ACC112 (cell line): ENCODE data around the gene SORCS2.

Source experiments
- H2AFZ ChIP-seq: fragments of 200-600 bp; sonication (generic); one replicate; pipeline ENCODE4 v1.6.0; 2017; ENCODE audit warnings: antibody characterized with exemption, low read length; ENCODE audit not compliant: unreplicated experiment
- H3K27ac ChIP-seq: fragments of 200-600 bp; sonication (generic); 2 replicates; pipeline ENCODE4 v1.5.1; 2014; ENCODE audit warnings: low read depth, mild to moderate bottlenecking, antibody characterized with exemption, low read length, moderate library complexity
- H3K27me3 ChIP-seq: fragments of 200-600 bp; sonication (generic); 2 replicates; pipeline ENCODE4 v1.6.1; 2014; ENCODE audit warnings: mild to moderate bottlenecking, antibody characterized with exemption, low read length, moderate library complexity, mixed read lengths; ENCODE audit not compliant: insufficient read depth
- H3K36me3 ChIP-seq: fragments of 200-600 bp; sonication (generic); 2 replicates; pipeline ENCODE4 v1.6.1; 2016; ENCODE audit warnings: mild to moderate bottlenecking, antibody characterized with exemption, low read length, moderate library complexity, mixed read lengths; ENCODE audit not compliant: insufficient read depth
- H3K4me1 ChIP-seq: fragments of 200-600 bp; sonication (generic); one replicate; pipeline ENCODE4 v1.6.1; 2016; ENCODE audit warnings: low read length, mixed read lengths; ENCODE audit not compliant: insufficient read depth, unreplicated experiment, control insufficient read depth
- H3K4me3 ChIP-seq: fragments of 200-600 bp; sonication (generic); 2 replicates; pipeline ENCODE4 v1.5.1; 2014; ENCODE audit warnings: mild to moderate bottlenecking, low read depth, low read length
- H3K79me2 ChIP-seq: fragments of 200-600 bp; sonication (generic); one replicate; pipeline ENCODE4 v1.6.0; 2016; ENCODE audit warnings: low read length; ENCODE audit not compliant: control insufficient read depth, unreplicated experiment, insufficient read depth

Gene SORCS2

DNA sequence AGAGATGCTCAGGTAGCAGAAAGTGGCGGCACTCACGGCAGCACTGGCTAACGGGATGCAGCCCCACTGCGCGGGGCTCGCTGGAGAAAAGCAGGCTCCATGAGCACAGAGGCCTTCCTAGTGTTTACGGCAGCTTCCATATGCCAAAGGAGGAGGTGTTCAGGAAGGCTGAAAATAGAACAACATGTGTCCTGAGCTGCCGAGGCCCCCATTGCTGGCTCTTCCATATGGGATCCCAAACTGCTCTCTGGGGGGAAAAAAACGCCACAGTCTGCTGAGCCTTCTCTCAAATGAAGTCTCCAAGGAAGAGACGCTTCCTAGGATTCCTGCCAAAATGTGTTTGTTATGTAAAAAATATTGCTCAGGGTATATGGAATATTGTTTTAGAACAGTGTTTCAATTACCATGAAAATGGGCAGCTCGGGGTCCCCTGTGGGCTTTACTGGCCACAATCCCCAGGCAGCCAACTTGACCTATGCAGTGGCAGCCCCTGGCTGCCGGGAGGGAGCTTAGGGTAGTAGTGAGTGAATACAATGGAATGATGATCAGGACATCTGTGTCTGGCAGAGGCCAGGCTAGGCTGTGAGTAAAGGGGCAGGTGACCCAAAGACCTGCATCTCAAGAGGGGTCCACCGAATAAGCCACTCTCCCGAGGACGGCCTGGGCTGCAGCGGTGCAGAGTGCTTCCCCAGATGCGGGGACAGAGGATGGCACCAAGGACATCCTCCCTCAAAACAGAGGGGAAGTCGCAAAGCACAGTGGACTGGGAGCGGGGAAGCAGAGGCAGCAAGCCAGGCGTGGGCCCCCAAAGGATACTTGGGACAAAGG is 577.3 kb downstream of the SORCS2 start:
- H2AFZ ChIP-seq, result no peak overlapping the region
- H3K36me3 ChIP-seq, result peaks cover 25% of the 10 kb centered on the region; the same call in 1 of the 2 replicates
- H3K4me1 ChIP-seq, result no peaks in the 10 kb centered on the region
- H3K27ac ChIP-seq, result no peak overlapping the region
- no peaks in the 10 kb centered on the region for H3K79me2 ChIP-seq
- H3K27me3 ChIP-seq, result no peaks in the 10 kb centered on the region
- H3K4me3 ChIP-seq, result no peak overlapping the region

DNA sequence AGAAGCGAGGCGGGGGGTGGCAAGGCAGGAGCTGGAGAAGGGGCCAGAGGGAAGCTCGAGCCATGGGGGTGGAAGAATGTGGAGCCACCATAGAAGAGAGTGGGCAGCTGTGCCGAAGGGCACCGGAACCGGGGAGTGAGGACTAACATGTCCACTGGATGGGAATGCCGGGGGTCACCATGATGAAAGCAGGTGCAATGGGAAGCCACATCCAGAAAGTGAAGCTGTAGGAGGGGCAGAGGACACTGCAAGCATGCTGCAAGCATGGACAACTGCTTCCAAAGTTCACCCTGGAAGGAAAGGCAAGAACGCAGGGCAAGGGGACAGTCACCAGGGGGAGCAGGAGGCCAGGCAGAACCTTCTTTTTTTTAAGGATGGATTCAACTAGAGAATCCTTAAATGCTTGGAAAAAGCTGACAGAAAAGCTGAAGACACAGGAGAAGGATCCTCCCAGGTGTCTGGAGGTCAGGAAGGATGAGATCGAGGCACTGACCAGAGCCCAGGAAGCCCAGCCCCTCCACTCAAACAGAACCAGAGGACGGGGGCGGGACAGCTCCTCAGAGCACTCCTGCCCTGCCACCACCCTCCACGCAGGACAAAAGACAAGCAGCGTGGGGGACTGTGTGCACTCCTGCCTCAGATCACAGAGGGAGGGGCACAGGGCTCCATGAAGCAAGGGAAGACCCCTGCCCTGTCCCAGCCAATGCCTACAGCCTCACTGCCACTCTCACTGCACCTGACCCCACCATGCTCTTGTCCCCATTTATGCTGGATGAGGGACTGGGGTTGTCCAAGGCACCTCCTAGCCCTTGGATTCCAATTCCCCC is 578.1 kb downstream of the SORCS2 start:
- Histone ChIP-seq H3K27ac (no peak overlapping the region), H3K36me3 (peaks cover 29% of the 10 kb centered on the region; the same call in 1 of the 2 replicates), H2AFZ (no peak overlapping the region), H3K27me3 (no peaks in the 10 kb centered on the region), H3K79me2 (no peaks in the 10 kb centered on the region), H3K4me1 (no peaks in the 10 kb centered on the region), H3K4me3 (no peak overlapping the region)

DNA sequence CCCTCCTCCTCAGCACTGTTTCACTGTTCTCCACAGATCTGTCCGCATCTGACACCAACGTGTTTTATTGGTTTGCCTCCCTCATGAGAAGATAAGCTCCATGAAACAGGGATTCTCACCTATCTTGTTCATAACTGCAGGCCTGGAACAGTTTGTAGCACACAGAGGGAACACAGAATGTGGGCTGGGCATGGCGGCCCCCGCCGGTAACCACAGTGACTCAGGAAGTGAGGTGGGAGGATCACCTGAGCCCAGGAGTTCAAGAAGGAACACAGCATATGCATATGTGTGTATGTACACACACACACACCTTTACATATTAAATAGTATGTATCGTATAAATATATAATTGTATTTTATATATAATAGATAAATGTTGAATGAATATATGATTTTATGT is 578.7 kb downstream of the SORCS2 start:
- Histone ChIP-seq H3K4me3 (no peak overlapping the region), H2AFZ (no peak overlapping the region), H3K27ac (no peak overlapping the region), H3K4me1 (no peaks in the 10 kb centered on the region), H3K36me3 (peaks cover 35% of the 10 kb centered on the region), H3K79me2 (peaks cover 2% of the 10 kb centered on the region), H3K27me3 (no peaks in the 10 kb centered on the region)

DNA sequence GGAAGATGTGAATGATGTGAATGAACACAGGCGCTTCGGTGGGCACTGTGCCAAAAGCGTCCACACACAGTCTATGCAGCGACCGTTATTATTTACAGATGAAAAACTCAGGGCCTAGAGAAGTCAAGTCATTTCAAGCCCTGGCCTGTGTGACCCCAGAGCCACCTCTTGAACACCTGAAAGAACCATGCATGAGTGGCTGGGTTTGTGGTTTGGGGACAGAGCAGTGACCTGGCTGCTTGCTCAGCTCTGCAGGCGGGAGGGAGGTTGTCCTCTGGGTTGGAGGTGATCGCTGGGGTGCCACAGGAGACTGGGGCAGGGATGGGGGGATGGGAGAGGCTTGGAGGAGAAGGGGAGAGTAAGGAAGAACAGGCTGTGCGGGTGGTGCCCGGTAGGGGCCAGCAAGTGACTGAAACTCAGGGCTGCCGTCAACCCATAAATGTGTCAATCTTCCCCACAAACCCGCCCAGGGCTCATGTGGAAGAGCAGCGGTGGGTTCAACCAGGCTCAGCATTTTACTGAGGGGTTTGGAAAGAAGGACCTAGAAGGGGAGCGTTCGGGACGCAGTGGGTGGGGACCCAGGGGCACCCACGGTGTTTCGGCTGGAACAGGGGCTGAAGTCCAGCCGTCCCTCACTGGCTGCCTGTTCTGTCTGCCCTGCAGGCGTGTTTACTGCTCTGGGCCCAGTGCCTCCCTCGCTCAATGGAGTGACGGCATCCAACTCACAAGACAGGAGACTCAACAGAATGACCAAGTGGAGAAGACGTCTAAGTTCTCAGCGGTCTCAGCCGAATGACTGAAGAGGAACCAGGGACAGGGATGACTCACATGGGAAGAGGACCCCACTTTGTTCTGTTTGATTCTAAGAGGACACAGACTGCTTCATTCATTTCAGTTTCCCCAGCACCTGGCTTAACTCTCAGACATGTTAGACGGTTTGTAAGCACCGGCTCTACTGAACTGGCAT is 579.5 kb downstream of the SORCS2 start:
- H3K36me3 ChIP-seq, result peaks cover 42% of the 10 kb centered on the region
- no peaks in the 10 kb centered on the region for H3K4me1 ChIP-seq
- H3K27me3 ChIP-seq, result no peaks in the 10 kb centered on the region
- no peak overlapping the region for H3K27ac ChIP-seq
- peaks cover 2% of the 10 kb centered on the region for H3K79me2 ChIP-seq
- H2AFZ ChIP-seq, result no peak overlapping the region
- H3K4me3 ChIP-seq, result no peak overlapping the region

DNA sequence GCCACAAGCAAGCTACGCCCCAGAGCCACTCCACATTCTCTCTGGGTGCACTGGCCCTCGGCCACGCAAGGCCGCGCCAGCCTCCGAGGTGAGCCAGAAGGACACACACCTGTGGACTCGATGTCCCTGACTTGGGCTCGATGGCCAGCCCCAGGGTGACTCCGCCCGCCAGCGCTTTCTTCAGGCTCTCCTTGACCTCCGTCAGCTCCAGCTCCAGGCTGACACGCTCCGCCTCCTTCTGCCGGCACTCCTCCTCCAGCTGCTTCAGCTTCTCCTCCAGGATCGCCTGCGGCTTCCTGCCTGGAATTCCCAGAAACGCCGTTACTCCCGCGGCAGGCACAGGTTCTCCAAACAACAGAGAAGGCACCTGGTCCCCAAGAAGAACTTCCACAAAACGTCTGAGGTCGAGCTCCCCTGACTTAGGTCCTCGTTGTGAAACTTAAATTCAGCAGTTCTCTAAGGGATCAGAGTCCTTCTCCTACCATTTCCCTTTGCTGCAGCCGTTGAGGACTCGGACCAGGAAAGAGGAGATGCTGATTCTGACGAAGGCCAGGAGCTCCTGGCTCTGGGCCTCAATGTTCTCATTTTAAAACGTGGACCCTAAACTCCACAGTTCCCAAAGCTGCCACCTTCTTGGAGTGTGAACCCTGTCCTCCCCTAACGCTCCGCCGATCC is 580.5 kb downstream of the SORCS2 start:
- Histone ChIP-seq H3K79me2 (peaks cover 2% of the 10 kb centered on the region), H3K36me3 (peaks cover 51% of the 10 kb centered on the region), H3K27ac (no peak overlapping the region), H2AFZ (no peak overlapping the region), H3K4me3 (no peak overlapping the region), H3K4me1 (no peaks in the 10 kb centered on the region), H3K27me3 (no peaks in the 10 kb centered on the region)

DNA sequence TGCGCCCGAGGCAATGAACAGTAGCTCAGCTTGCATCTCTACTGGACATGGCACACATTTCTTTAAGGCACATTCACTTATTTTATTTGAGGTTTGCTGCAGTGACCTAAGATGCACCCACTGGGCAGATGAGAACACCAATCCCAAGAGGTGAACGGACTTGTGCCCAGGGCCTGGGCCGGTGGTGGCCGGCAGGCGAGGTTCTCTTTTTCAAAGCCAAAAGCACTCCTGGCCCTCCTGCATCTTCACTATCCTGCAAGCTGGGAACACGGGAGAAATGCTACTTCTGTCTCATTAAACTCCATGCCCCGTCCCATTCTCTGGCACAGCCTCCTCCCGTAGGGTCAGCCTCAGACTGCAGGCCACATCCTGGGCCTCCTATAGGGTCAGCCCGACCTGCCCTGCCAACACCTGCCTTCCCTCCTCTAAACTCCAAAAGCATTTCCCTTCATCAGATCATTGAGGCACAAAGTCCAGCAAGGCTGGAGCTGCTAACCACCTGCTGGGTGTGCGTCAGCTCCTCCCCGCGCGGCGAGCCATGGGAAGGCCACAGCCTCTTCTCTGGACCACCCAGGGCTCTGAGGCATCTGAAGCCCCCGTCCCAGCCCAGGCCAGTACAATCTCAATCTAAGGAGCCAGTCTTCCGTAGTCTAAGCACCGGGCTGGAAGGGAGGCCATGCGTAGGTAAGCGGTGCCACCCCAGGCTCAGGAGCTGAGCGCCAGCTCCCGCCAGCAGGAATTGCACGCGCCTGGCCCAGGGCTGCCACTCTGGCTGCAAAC is 581.3 kb downstream of the SORCS2 start:
- peaks cover 54% of the 10 kb centered on the region for H3K36me3 ChIP-seq
- H3K4me3 ChIP-seq, result no peak overlapping the region
- H3K27me3 ChIP-seq, result no peaks in the 10 kb centered on the region
- H2AFZ ChIP-seq, result no peak overlapping the region
- peaks cover 2% of the 10 kb centered on the region for H3K79me2 ChIP-seq
- H3K27ac ChIP-seq, result no peak overlapping the region
- H3K4me1 ChIP-seq, result peaks cover 2% of the 10 kb centered on the region

DNA sequence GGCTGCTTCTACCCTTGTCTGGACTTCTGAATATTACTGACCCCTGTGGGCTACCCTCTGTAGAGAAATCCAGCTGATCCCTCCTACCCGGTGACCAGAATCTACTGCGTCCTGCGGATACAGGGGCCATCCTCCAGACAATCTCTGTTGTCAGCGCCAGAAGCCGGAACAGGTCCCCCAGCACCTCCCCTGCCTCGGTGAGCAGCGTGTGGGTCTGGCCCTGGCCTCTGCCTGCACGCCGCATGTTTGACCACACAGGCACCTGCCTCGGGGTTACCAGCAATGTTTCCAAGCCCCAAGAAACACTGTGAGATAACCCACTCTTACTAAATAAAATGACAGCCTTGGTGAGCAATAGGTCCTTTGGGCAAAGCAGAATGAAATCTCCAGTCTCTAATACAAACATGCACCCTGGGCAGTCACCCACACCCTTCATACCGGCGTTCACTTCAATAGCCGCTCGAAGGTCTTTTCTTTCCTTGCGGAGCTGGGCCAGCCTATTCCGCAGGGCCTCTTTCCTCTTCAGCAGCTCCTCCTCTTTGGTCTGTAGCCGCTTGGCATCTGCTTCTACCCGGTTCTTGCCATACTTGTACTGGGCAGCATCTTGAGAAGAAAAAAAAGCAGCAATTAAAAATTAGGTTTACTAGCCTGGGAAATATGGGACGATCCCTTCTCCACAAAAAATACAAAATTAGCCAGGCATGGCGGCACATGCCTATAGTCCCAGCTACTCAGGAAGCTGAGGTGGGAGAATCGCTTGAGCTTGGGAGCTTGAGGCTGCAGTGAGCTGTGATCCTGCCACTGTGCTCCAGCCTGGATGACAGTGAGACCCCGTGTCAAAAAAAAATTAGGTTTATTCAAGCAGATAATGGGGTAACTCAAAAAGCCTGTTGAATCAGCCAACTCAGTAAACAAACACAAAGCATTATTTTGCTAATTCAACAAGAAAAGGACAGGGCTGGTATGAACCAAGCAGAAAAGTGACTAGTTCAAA is 582.3 kb downstream of the SORCS2 start:
- Histone ChIP-seq H2AFZ (no peak overlapping the region), H3K4me1 (peaks cover 8% of the 10 kb centered on the region), H3K27ac (no peak overlapping the region), H3K79me2 (peaks cover 2% of the 10 kb centered on the region), H3K36me3 (peaks cover 50% of the 10 kb centered on the region), H3K4me3 (no peak overlapping the region), H3K27me3 (no peaks in the 10 kb centered on the region)

DNA sequence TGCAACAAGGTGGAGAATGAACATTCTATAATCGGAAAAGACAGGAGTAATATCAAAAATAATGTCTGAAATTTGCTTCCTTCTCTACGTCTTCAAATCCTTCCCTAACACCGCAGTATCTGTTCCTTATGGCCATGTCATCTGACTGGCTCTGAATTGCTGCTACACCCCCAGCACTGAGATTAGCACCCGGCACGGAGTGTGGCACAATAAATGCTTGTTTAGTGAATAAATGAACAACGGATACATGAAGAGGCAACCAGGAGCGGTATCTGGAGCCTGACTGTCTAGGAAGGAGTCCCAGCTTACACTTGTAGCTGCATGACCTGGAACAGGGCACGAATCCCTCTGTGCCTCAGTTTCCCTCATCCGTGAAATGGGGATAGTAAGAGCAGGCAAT is 583.1 kb downstream of the SORCS2 start:
- Histone ChIP-seq H3K27me3 (no peaks in the 10 kb centered on the region), H3K4me1 (peaks cover 15% of the 10 kb centered on the region), H3K36me3 (peaks cover 50% of the 10 kb centered on the region), H3K79me2 (peaks cover 2% of the 10 kb centered on the region), H3K27ac (no peak overlapping the region), H2AFZ (no peak overlapping the region), H3K4me3 (no peak overlapping the region)
